ENCODE data around the gene SLC24A3.

GRCh38 chr20:19251958-19252357, 39.5 kb downstream of the SLC24A3 start:
- no peak for TF ChIP-seq EZH2 (IDR thresholded peaks at IDR 0.05; ENCODE audit: insufficient read depth, poor library complexity, severe bottlenecking)
- TF ChIP-seq EZH2phosphoT487 (IDR thresholded peaks at IDR 0.05; ENCODE audit: insufficient read depth, low read depth): no peak
